Tibial nerve (tissue), 4 donors: ENCODE measurements around the gene ZRANB2. TPM values are rescaled to one million over a fixed set of nuclear protein-coding genes. Genes with fewer than 3 reads are reported as not detected.

ENCODE experiments used
- DNase-seq, 2 donors: peaks; one replicate each; pipeline ENCODE4 v3.0.0-alpha.2; 2019; ENCODE audit warnings: low spot score in 2 of 2
- H3K27ac ChIP-seq, 4 donors: fragments of 200-600 bp; sonication (generic) in 3 of 4; one replicate each; pipeline ENCODE4 v1.5.1; 2017 to 2019; ENCODE audit warnings: mild to moderate bottlenecking in 1 of 4
- H3K27me3 ChIP-seq, 2 donors: fragments of 200-600 bp; sonication (generic) in 1 of 2; one replicate each; pipeline versions ENCODE4 v1.5.1 to v1.6.0; 2017 to 2019
- H3K36me3 ChIP-seq, 3 donors: fragments of 200-600 bp; sonication (generic); one replicate each; pipeline ENCODE4 v1.5.1; 2018 to 2019
- H3K4me1 ChIP-seq, 4 donors: fragments of 200-600 bp; sonication (generic) in 3 of 4; one replicate each; pipeline ENCODE4 v1.5.1; 2017 to 2019
- H3K4me3 ChIP-seq, 4 donors: fragments of 200-600 bp; sonication (generic) in 3 of 4; one replicate each; pipeline ENCODE4 v1.5.1; 2017 to 2019; ENCODE audit warnings: mild to moderate bottlenecking in 1 of 4, moderate library complexity in 1 of 4
- H3K9me3 ChIP-seq, 4 donors: fragments of 200-600 bp; sonication (generic) in 3 of 4; one replicate each; pipeline ENCODE4 v1.5.1; 2017 to 2019
- EP300 ChIP-seq, 2 donors: sonication (generic); formaldehyde crosslinking; IDR thresholded peaks; one replicate each; pipeline ENCODE4 v1.6.1; 2017; ENCODE audit warnings: antibody characterized with exemption in 2 of 2, mild to moderate bottlenecking in 1 of 2
- POLR2A ChIP-seq, 2 donors: fragments of 450-650 bp; IDR thresholded peaks; one replicate each; pipeline ENCODE4 v1.6.1; 2017; ENCODE audit warnings: antibody characterized with exemption in 2 of 2, mild to moderate bottlenecking in 2 of 2, moderate library complexity in 2 of 2
- WGBS, 2 donors: methylation state at CpG; one replicate each; pipeline ENCODE4 v1.1.5; 2018; 5-methylcytosine and 5-hydroxymethylcytosine counted together
- total RNA-seq, 4 donors: library from RNA; depleted of rRNA; stranded (reverse); fragments of >200 nt; gene quantifications; one replicate each; pipeline ENCODE4 v1.1.0, GENCODE V29; 2016
- TF ChIP-seq, protein P1 (sequence below), 5 experiments: fragments of 200-600 bp in 3 of 5; fragments of 450-650 bp in 2 of 5; sonication (generic) in 3 of 5; IDR thresholded peaks; one replicate each; pipeline ENCODE4 v1.5.1; 2016 to 2019; ENCODE audit warnings: antibody characterized with exemption in 5 of 5, mild to moderate bottlenecking in 3 of 5, moderate library complexity in 2 of 5

ZRANB2 gene
- total RNA-seq, 4 donors from 2014 or later: 76.5 to 108 (median 96.1) TPM

DNA sequence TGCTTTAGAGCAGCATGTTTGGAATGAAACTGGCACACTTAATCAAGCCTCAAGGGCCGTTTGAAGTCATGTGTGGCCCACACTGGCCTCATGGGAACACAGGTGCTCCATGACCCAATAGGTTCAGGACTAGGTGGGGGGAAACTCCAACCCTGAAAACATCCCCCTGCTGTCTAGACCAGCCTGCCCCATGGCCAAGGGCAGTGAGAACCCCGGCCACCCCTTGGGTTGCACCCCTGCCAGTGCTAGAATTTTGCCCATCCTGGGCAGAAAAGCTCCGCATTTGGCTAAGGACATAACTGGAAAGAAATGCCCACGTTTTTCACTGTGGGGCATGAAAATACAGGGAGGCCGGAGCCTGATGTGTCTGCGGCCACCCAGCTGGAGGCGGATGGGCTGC is 27.1 kb downstream of the ZRANB2 start:
- Histone ChIP-seq H3K27me3 (peaks cover 0 to under 1% of the 10 kb centered on the region in 2 donors), H3K27ac (no peak overlapping the region), H3K4me1 (peaks cover 0 to 4% (median 0%) of the 10 kb centered on the region in 4 donors), H3K36me3 (peaks cover 0 to 16% (median 0%) of the 10 kb centered on the region in 3 donors), H3K4me3 (no peak overlapping the region), H3K9me3 (no peaks in the 10 kb centered on the region)
- 65 to 74% methylated on average over 7 of the region's 7 CpGs for WGBS, 2 donors
- TF ChIP-seq POLR2A (IDR thresholded peaks at IDR 0.05) (no peak), EP300 (IDR thresholded peaks at IDR 0.05) (no peak)
- TF ChIP-seq, protein P1, sequence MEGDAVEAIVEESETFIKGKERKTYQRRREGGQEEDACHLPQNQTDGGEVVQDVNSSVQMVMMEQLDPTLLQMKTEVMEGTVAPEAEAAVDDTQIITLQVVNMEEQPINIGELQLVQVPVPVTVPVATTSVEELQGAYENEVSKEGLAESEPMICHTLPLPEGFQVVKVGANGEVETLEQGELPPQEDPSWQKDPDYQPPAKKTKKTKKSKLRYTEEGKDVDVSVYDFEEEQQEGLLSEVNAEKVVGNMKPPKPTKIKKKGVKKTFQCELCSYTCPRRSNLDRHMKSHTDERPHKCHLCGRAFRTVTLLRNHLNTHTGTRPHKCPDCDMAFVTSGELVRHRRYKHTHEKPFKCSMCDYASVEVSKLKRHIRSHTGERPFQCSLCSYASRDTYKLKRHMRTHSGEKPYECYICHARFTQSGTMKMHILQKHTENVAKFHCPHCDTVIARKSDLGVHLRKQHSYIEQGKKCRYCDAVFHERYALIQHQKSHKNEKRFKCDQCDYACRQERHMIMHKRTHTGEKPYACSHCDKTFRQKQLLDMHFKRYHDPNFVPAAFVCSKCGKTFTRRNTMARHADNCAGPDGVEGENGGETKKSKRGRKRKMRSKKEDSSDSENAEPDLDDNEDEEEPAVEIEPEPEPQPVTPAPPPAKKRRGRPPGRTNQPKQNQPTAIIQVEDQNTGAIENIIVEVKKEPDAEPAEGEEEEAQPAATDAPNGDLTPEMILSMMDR (IDR thresholded peaks at IDR 0.05): no peak
- no peak for DNase-seq

DNA sequence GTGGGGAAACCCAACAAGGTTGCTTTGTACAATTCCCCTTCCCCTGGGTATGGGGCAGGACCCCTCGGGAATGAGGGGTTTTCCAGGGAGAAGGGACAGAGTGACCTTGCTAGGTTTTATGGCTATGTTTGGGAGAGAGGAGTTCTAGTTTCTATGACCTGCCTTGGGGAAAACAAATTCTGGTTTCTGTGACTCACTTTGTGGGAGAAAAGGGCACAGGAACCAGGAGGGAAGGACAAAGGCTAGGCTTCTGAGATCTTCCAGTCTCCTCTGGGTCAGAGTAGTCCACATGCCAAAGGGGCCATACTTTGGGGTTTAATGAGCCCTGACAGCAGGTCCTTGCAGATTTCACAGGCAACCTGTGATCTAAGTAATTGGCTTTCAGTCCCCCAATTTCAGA is 27.7 kb downstream of the ZRANB2 start:
- no peak for TF ChIP-seq EP300 (IDR thresholded peaks at IDR 0.05)
- no peak for TF ChIP-seq POLR2A (IDR thresholded peaks at IDR 0.05)
- TF ChIP-seq, protein P1 (IDR thresholded peaks at IDR 0.05): no peak
- Histone ChIP-seq H3K36me3 (peaks cover 0 to 10% (median 0%) of the 10 kb centered on the region in 3 donors), H3K4me1 (peaks cover 0 to 6% (median 0%) of the 10 kb centered on the region in 4 donors), H3K27me3 (peaks cover 0 to 6% of the 10 kb centered on the region in 2 donors), H3K4me3 (no peak overlapping the region), H3K27ac (no peak overlapping the region), H3K9me3 (no peaks in the 10 kb centered on the region)
- 38 to 50% methylated on average over 1 of the region's 1 CpG for WGBS, 2 donors
- no peak for DNase-seq

DNA sequence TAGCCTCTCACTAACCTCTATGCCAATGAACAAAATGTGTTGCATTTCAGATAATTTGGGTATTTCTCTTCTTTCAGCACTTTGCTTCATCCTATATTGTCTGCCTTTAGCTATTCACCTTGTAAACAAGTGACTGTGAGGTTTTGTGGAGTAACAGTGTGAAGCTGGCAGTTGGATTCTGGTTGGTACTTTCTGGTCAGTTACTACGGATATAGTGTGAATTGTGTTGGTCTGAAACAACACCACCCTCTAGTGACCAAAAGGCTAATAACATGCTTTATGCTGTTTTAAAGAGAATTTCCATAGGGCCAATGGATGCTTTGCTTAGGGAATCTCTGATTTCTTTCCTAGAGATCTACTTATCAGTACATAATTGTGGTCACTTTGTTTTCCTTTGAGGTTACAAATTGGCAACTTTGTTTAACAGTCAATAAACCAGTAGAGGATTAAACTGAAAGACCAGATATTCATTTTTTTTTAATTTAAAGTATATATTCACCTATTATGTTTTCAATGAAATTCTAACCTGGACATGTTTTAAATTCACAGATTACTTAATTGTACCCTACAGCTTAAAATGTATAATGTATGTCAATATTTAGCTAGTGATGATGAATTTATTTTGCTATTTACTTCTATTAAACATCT is 30.8 kb downstream of the ZRANB2 start:
- H3K27ac ChIP-seq: no peak overlapping the region
- 0% methylated on average over 1 of the region's 1 CpG for WGBS, 2 donors
- peaks cover 0 to 35% of the 10 kb centered on the region in 2 donors for H3K27me3 ChIP-seq
- H3K4me3 ChIP-seq: no peak overlapping the region
- peak in 1 of 2 donors; percentile 76 for DNase-seq
- H3K4me1 ChIP-seq: peaks cover 0 to 25% (median 2%) of the 10 kb centered on the region in 4 donors
- no peaks in the 10 kb centered on the region for H3K9me3 ChIP-seq
- H3K36me3 ChIP-seq: no peaks in the 10 kb centered on the region
- TF ChIP-seq POLR2A (IDR thresholded peaks at IDR 0.05): no peak
- TF ChIP-seq, protein P1 (IDR thresholded peaks at IDR 0.05): peak; percentile 51 to 70 (median 58)
- no peak for TF ChIP-seq EP300 (IDR thresholded peaks at IDR 0.05)

DNA sequence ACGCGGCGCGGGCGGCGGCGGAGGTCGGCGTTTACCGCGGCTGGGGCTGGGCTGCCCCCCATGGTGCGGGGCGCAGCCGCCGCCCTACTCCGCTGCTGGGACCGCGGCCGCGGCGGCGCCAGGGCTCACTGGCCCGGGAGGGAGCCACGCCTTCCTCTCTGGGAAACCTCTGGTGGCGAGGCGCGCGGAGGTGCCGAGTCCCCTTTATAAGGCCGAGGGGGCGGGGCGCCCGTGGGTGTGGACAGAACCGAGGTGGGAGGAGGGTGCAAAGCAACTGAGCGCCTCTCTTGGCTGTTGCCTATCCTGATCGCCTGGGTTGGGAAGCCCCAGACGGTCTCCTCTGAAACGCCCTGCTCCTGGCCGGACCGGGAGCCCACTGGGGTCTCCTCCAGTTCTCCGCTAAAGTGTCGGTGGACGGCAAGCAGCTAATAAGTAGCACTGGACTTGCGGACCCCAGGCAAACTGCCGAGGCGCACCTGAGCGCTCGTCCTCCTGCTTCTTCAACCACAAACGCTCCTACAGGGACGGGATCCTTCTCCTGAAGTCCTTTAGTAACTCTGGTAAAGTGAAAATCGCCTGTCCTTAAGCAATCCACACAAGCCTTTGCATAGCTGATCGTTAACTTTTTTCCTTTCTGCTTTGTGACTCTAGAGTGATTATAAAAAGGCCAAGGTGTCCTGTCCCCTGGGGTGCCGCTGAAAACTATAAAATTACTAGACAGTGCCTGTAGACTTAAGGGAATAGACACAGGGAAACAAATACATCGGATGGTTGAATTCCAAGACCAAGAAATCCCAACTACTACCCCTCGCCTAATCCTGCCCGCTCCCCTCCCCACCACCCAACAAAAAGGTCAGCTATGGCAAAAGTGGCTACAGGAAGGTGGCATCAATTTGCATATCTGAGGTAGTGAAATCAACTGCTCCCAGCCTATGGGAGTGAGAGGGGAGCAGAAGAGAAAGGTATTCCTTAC is 32.9 kb downstream of the ZRANB2 start, which contains the start of gene PTGER3:
TSS of gene PTGER3 (minus strand) at position 182 of the 973 bp plus-strand sequence. CDS start 239 bp downstream, outside the sequence.
- Histone ChIP-seq H3K9me3 (no peaks in the 10 kb centered on the region), H3K27ac (no peak within 1 kb of the TSS), H3K27me3 (peaks cover 0 to 43% of the 10 kb centered on the region in 2 donors), H3K36me3 (no peaks in the 10 kb centered on the region), H3K4me1 (peaks cover 0 to 24% (median 2%) of the 10 kb centered on the region in 4 donors), H3K4me3 (peak within 1 kb of the TSS; percentile 20 to 58 (median 28))
- 10 to 18% methylated on average over 16 to 32 of the region's 56 CpGs for WGBS, 2 donors
- peak in 1 of 2 donors; percentile 28 for DNase-seq
- TF ChIP-seq POLR2A (IDR thresholded peaks at IDR 0.05) (no peak), EP300 (IDR thresholded peaks at IDR 0.05) (no peak)
- TF ChIP-seq, protein P1 (IDR thresholded peaks at IDR 0.05): no peak
